ENCODE data around the gene OSCP1.

Gene OSCP1

GRCh38 chr1:36380782-36381181, 69.5 kb downstream of the OSCP1 start:
- DNase-seq: no peak

- no peak for DNase-seq
Observed at GRCh38 chr1:36380143-36380619, 70.1 kb downstream of the OSCP1 start.

- no peak for DNase-seq
Observed at GRCh38 chr1:36377791-36378492, 72.3 kb downstream of the OSCP1 start.

- DNase-seq: no peak
Observed at GRCh38 chr1:36372617-36373016, 77.6 kb downstream of the OSCP1 start.

- peak; percentile 95 for DNase-seq
Observed at GRCh38 chr1:36369061-36369861, 81.0 kb downstream of the OSCP1 start.

Measured in activated CD8-positive, alpha-beta memory T cell treated with anti-CD3 and anti-CD28 coated beads for 24 hours (primary cell).